ENCODE data around the gene TRAF2. TPM values are rescaled to one million over a fixed set of nuclear protein-coding genes. Genes with fewer than 3 reads are reported as not detected.

TRAF2 gene
- total and polyA plus RNA-seq, 2 donors (not counting 1 experiment from before 2014, with no cell fraction given): 25.5 to 54.5 TPM

DNA sequence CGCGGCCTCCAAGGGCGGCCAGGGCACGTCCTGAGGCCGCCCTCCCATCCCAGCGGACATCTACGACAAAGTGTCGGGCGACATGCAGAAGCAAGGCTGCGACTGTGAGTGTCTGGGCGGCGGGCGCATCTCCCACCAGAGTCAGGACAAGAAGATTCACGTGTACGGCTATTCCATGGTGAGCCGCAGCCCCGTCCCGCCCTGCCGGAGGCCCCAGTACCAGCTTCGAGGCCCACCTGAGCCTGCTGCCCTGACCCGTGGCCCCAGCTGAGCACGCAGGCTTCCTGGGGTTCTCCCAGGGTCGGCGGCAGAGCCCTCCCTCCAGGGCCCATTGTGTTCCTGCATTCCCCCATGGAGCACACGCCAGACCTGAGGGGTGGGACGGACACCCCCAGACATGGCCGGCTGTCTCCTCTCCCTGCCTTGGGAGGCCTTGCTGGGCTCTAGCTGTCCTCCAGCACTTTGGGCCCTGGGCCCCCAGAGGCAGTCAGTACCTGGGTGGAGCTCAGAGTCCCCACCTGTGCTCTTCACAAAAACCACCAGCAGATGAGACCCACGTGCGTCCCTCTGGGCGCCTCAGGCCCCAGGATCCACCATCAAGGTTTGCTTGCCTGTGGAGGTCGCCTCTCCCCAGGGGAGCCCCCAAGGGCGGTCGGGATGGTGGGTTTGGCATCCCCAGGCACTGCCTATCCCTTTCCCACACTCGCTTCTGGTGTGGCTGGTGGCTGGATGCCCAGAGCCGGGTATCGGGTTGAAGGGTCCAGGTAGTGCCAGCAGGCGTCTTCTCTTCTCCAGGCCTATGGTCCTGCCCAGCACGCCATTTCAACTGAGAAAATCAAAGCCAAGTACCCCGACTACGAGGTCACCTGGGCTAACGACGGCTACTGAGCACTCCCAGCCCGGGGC lies 36.1 kb upstream of the TRAF2 start:
- ChIA-PET POLR2A (interaction anchor here (0.5 kb wide), 1 partner anchor 14 kb away, joined by 3 read pairs; no protein-coding TSS in a partner anchor), CTCF (interaction anchor here (1.1 kb wide), 1 partner anchor 34 kb away, joined by 4 read pairs; no protein-coding TSS in a partner anchor)
- Mint-ChIP-seq H3K9me3 (ENCODE audit: insufficient read depth) (no peaks in the 10 kb centered on the region), H3K27me3 (peaks cover 7% of the 10 kb centered on the region), H3K4me1 (peaks cover 20% of the 10 kb centered on the region), H3K27ac (peak overlapping the region; percentile 94), H3K4me3 (peak overlapping the region; percentile 96)
- Histone ChIP-seq H4K20me1 (ENCODE audit: control insufficient read depth, insufficient read depth, low read length, poor library complexity, severe bottlenecking) (peaks cover 20% of the 10 kb centered on the region), H3K79me2 (ENCODE audit: control insufficient read depth, insufficient read depth, low read length) (peaks cover 2% of the 10 kb centered on the region), H3K27me3 (replicated peaks in 1 of 4; ENCODE audit: control extremely low read depth in 1 of 4, control insufficient read depth in 3 of 4, insufficient read depth in 4 of 4, low read length in 3 of 4) (peaks cover 0 to 23% (median 8%) of the 10 kb centered on the region in 4 experiments), H2AFZ (ENCODE audit: insufficient read depth, low read depth, low read length, poor library complexity, severe bottlenecking) (peak overlapping the region; percentile 97), H3K4me3 (ENCODE audit: control extremely low read depth in 1 of 5, extremely low read depth in 1 of 5, insufficient read depth in 1 of 5, low read depth in 2 of 5, low read length in 4 of 5) (peak overlapping the region; percentile 8 to 87 (median 82)), H3K9me3 (ENCODE audit: control extremely low read depth in 1 of 3, control insufficient read depth in 2 of 3, insufficient read depth in 1 of 3, low read length in 2 of 3) (peaks cover 0 to 17% (median 0%) of the 10 kb centered on the region in 3 donors), H3K36me3 (replicated peaks in 1 of 2; ENCODE audit: control extremely low read depth in 1 of 2, control insufficient read depth in 1 of 2, extremely low read depth in 1 of 2, insufficient read depth in 2 of 2, low read length in 1 of 2) (peaks cover 0 to 4% of the 10 kb centered on the region in 2 experiments), H3K4me2 (replicated peaks; ENCODE audit: low read depth, low read length, poor library complexity, severe bottlenecking) (peak overlapping the region; percentile 99), H3K27ac (ENCODE audit: low read length in 2 of 2) (no peak overlapping the region), H3K4me1 (ENCODE audit: control insufficient read depth in 2 of 2, insufficient read depth in 2 of 2, low read length in 2 of 2) (peaks cover 29 to 35% of the 10 kb centered on the region in 2 donors), H3K9ac (ENCODE audit: low read length) (peak overlapping the region; percentile 84)
- no peak for ATAC-seq (ENCODE audit: low read depth)
- no peak for TF ChIP-seq EZH2 (IDR thresholded peaks at IDR 0.05; ENCODE audit: borderline replicate concordance, insufficient read depth, low read depth, low read length, poor library complexity, severe bottlenecking)
- TF ChIP-seq, protein P1, sequence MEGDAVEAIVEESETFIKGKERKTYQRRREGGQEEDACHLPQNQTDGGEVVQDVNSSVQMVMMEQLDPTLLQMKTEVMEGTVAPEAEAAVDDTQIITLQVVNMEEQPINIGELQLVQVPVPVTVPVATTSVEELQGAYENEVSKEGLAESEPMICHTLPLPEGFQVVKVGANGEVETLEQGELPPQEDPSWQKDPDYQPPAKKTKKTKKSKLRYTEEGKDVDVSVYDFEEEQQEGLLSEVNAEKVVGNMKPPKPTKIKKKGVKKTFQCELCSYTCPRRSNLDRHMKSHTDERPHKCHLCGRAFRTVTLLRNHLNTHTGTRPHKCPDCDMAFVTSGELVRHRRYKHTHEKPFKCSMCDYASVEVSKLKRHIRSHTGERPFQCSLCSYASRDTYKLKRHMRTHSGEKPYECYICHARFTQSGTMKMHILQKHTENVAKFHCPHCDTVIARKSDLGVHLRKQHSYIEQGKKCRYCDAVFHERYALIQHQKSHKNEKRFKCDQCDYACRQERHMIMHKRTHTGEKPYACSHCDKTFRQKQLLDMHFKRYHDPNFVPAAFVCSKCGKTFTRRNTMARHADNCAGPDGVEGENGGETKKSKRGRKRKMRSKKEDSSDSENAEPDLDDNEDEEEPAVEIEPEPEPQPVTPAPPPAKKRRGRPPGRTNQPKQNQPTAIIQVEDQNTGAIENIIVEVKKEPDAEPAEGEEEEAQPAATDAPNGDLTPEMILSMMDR (IDR thresholded peaks at IDR 0.05): no peak
- WGBS (ENCODE audit: insufficient coverage): 80% methylated on average over 43 of the region's 43 CpGs
- intact Hi-C loops (cut with micrococcal nuclease): loop anchor here (1.0 to 5.0 kb wide), 7 partner anchors 16 to 183 kb away; partner anchors contain the start of genes EDF1, FBXW5, FUT7 and PAXX
- DNase-seq: peak; percentile 31
